HepG2 (cell line): Measurements from ENCODE around the gene SMYD4. TPM values are rescaled to one million over a fixed set of nuclear protein-coding genes. Genes with fewer than 3 reads are reported as not detected.

Source experiments
- ARID4A ChIP-seq: sonication (generic); formaldehyde crosslinking; IDR thresholded peaks from 2 replicates; pipeline ENCODE4 v1.5.0; 2020; ENCODE audit warnings: mild to moderate bottlenecking, missing genetic modification reagents, borderline replicate concordance
- CCAR2 ChIP-seq: fragments of 200-400 bp; formaldehyde crosslinking; optimal IDR thresholded peaks from 2 replicates; pipeline ENCODE3; 2018; ENCODE audit warnings: low read depth, mild to moderate bottlenecking, low read length, moderate library complexity
- EHMT2 ChIP-seq: fragments of 200-600 bp; sonication (generic); IDR thresholded peaks from 2 replicates; pipeline ENCODE4 v1.7.0; 2017; ENCODE audit warnings: antibody characterized with exemption, low read depth, low read length, borderline replicate concordance
- ETV5 ChIP-seq: IDR thresholded peaks from 2 replicates; pipeline ENCODE4 v1.6.1; 2018; ENCODE audit warnings: missing biosample characterization, missing genetic modification reagents, inconsistent platforms, borderline replicate concordance
- FOXM1 ChIP-seq: sonication (generic); formaldehyde crosslinking; IDR thresholded peaks from 2 replicates; pipeline ENCODE4 v1.5.0; 2020; ENCODE audit warnings: missing genetic modification reagents
- HES4 ChIP-seq: sonication (generic); formaldehyde crosslinking; IDR thresholded peaks from 2 replicates; pipeline ENCODE4 v1.9.0; 2021; ENCODE audit warnings: mild to moderate bottlenecking, missing genetic modification reagents, borderline replicate concordance
- HNRNPK ChIP-seq: fragments of 200-400 bp; formaldehyde crosslinking; IDR thresholded peaks from 2 replicates; pipeline ENCODE4 v1.6.1; 2018; ENCODE audit warnings: low read length, low read depth, moderate library complexity, mild to moderate bottlenecking; ENCODE audit not compliant: poor library complexity, severe bottlenecking
- SAFB2 ChIP-seq: sonication (generic); formaldehyde crosslinking; IDR thresholded peaks from 2 replicates; pipeline ENCODE4 v1.5.1; 2020; ENCODE audit warnings: missing genetic modification reagents, low read depth, mild to moderate bottlenecking, borderline replicate concordance
- SNAI1 ChIP-seq: sonication (generic); formaldehyde crosslinking; IDR thresholded peaks from 2 replicates; pipeline ENCODE4 v1.5.0; 2020; ENCODE audit warnings: mild to moderate bottlenecking, missing genetic modification reagents, borderline replicate concordance
- SRSF4 ChIP-seq: fragments of 200-400 bp; formaldehyde crosslinking; IDR thresholded peaks from one replicate; pipeline ENCODE4 v1.6.1; 2018; ENCODE audit warnings: mild to moderate bottlenecking, low read depth, low read length, moderate library complexity; ENCODE audit not compliant: poor library complexity, severe bottlenecking
- STAG1 ChIP-seq: sonication (generic); formaldehyde crosslinking; IDR thresholded peaks from 2 replicates; pipeline ENCODE4 v1.4.0; 2020; ENCODE audit warnings: missing genetic modification reagents
- ZFP62 ChIP-seq: sonication (generic); formaldehyde crosslinking; IDR thresholded peaks from 2 replicates; pipeline ENCODE4 v1.4.0; 2020; ENCODE audit warnings: missing genetic modification reagents
- ZNF230 ChIP-seq: sonication (generic); formaldehyde crosslinking; IDR thresholded peaks from 2 replicates; pipeline ENCODE4 v1.4.0; 2020; ENCODE audit warnings: mild to moderate bottlenecking, missing genetic modification reagents
- ZNF562 ChIP-seq: sonication (generic); formaldehyde crosslinking; IDR thresholded peaks from 2 replicates; pipeline ENCODE4 v1.8.0; 2022; ENCODE audit warnings: missing genetic modification reagents, borderline replicate concordance
- ZNF7 ChIP-seq: IDR thresholded peaks from 2 replicates; pipeline ENCODE4 v1.6.1; 2016; ENCODE audit warnings: missing biosample characterization, missing genetic modification reagents
- ZNF746 ChIP-seq: sonication (generic); formaldehyde crosslinking; IDR thresholded peaks from 2 replicates; pipeline ENCODE4 v1.8.0; 2022; ENCODE audit warnings: mild to moderate bottlenecking, missing genetic modification reagents
- ZSCAN22 ChIP-seq: sonication (generic); formaldehyde crosslinking; IDR thresholded peaks from 2 replicates; pipeline ENCODE4 v1.4.0; 2020; ENCODE audit warnings: mild to moderate bottlenecking, missing genetic modification reagents
- polyA plus RNA-seq, 8 experiments: library from polyadenylated mRNA; depleted of rRNA in 3 of 8; stranded (reverse) in 7 of 8; unstranded in 1 of 8; fragments of >200 nt; fragmentation: Illumina TruSeq in 4 of 8; extraction: Trizol in 4 of 8; gene quantifications; 2 replicates each; pipeline versions ENCODE4 v1.2.1 to v1.2.3, GENCODE V29; 2011 to 2016; ENCODE audit warnings: low read depth in 4 of 8, missing spikeins in 1 of 8, mixed read lengths in 1 of 8; ENCODE audit not compliant: insufficient read depth in 1 of 8
- total RNA-seq, 5 experiments: library from RNA; depleted of rRNA; stranded (reverse); fragments of >200 nt; fragmentation: Illumina TruSeq; extraction: Trizol; gene quantifications; 2 replicates each; pipeline ENCODE4 v1.2.3, GENCODE V29; 2016; ENCODE audit warnings: low read depth in 1 of 5
- TF ChIP-seq, protein P1 (sequence below): IDR thresholded peaks from 2 replicates; pipeline ENCODE4 v1.6.1; 2018; ENCODE audit warnings: missing genetic modification reagents
- TF ChIP-seq, protein P2 (sequence below): sonication (generic); formaldehyde crosslinking; IDR thresholded peaks from 2 replicates; pipeline ENCODE4 v1.5.0; 2020; ENCODE audit warnings: mild to moderate bottlenecking, missing genetic modification reagents
- TF ChIP-seq, protein P3 (sequence below): sonication (generic); formaldehyde crosslinking; IDR thresholded peaks from 2 replicates; pipeline ENCODE4 v1.4.0; 2020; ENCODE audit warnings: mild to moderate bottlenecking, low read depth, missing genetic modification reagents
- TF ChIP-seq, protein P4 (sequence below): sonication (generic); formaldehyde crosslinking; IDR thresholded peaks from 2 replicates; pipeline ENCODE4 v1.4.0; 2020; ENCODE audit warnings: mild to moderate bottlenecking, missing genetic modification reagents

Gene SMYD4
- total and polyA plus RNA-seq, 2 of the 13 experiments (the other 11 are each of a cell fraction or from before 2014, with no cell fraction given), result 7.4 to 11.3 TPM

- TF ChIP-seq, protein P1, sequence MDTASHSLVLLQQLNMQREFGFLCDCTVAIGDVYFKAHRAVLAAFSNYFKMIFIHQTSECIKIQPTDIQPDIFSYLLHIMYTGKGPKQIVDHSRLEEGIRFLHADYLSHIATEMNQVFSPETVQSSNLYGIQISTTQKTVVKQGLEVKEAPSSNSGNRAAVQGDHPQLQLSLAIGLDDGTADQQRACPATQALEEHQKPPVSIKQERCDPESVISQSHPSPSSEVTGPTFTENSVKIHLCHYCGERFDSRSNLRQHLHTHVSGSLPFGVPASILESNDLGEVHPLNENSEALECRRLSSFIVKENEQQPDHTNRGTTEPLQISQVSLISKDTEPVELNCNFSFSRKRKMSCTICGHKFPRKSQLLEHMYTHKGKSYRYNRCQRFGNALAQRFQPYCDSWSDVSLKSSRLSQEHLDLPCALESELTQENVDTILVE (CRISPR knock-in tag), result no peak
- TF ChIP-seq EHMT2 (no peak), ZSCAN22 (CRISPR knock-in tag) (no peak), ZFP62 (CRISPR knock-in tag) (no peak), FOXM1 (CRISPR knock-in tag) (no peak), STAG1 (CRISPR knock-in tag) (no peak), ZNF746 (no peak), ARID4A (CRISPR knock-in tag) (peak; percentile 50), ZNF230 (CRISPR knock-in tag) (no peak), SRSF4 (no peak), ZNF562 (CRISPR knock-in tag) (no peak), SAFB2 (CRISPR knock-in tag) (no peak), HNRNPK (no peak), ETV5 (CRISPR knock-in tag) (no peak), HES4 (peak; percentile 10), CCAR2 (no peak), SNAI1 (CRISPR knock-in tag) (no peak), ZNF7 (CRISPR knock-in tag) (no peak)
- TF ChIP-seq, protein P2, sequence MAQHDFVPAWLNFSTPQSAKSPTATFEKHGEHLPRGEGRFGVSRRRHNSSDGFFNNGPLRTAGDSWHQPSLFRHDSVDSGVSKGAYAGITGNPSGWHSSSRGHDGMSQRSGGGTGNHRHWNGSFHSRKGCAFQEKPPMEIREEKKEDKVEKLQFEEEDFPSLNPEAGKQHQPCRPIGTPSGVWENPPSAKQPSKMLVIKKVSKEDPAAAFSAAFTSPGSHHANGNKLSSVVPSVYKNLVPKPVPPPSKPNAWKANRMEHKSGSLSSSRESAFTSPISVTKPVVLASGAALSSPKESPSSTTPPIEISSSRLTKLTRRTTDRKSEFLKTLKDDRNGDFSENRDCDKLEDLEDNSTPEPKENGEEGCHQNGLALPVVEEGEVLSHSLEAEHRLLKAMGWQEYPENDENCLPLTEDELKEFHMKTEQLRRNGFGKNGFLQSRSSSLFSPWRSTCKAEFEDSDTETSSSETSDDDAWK (CRISPR knock-in tag), result no peak
- TF ChIP-seq, protein P3, sequence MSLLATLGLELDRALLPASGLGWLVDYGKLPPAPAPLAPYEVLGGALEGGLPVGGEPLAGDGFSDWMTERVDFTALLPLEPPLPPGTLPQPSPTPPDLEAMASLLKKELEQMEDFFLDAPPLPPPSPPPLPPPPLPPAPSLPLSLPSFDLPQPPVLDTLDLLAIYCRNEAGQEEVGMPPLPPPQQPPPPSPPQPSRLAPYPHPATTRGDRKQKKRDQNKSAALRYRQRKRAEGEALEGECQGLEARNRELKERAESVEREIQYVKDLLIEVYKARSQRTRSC (CRISPR knock-in tag), result no peak
- TF ChIP-seq, protein P4, sequence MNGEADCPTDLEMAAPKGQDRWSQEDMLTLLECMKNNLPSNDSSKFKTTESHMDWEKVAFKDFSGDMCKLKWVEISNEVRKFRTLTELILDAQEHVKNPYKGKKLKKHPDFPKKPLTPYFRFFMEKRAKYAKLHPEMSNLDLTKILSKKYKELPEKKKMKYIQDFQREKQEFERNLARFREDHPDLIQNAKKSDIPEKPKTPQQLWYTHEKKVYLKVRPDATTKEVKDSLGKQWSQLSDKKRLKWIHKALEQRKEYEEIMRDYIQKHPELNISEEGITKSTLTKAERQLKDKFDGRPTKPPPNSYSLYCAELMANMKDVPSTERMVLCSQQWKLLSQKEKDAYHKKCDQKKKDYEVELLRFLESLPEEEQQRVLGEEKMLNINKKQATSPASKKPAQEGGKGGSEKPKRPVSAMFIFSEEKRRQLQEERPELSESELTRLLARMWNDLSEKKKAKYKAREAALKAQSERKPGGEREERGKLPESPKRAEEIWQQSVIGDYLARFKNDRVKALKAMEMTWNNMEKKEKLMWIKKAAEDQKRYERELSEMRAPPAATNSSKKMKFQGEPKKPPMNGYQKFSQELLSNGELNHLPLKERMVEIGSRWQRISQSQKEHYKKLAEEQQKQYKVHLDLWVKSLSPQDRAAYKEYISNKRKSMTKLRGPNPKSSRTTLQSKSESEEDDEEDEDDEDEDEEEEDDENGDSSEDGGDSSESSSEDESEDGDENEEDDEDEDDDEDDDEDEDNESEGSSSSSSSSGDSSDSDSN (CRISPR knock-in tag), result peak; percentile 66; the same call in 1 of the 2 replicates
Observed at GRCh38 chr17:1743088-1743439, 86.6 kb downstream of the SMYD4 start (continued).
